Body of pancreas (tissue), 4 donors: ENCODE data around the gene VCX2. TPM values are rescaled to one million over a fixed set of nuclear protein-coding genes. Genes with fewer than 3 reads are reported as not detected.
"Not testable (repeated sequence)": the region's sequence is repeated elsewhere in the genome, so short reads cannot be mapped to it uniquely, and the experiment has no call there.

Experiments used
- ATAC-seq: fragments of 150-250 bp; one replicate; pipeline ENCODE4 v1.9.1; 2016
- DNase-seq, 4 donors: peaks; one replicate each; pipeline ENCODE4 v3.0.0-alpha.2; 2019
- H3K27ac ChIP-seq, 4 donors: fragments of 200-600 bp; sonication (generic); 1 replicate in 3 of 4; 2 replicates in 1 of 4; pipeline versions ENCODE4 v1.5.1 to v1.6.1; 2016 to 2019; ENCODE audit warnings: mild to moderate bottlenecking in 1 of 4, mixed read lengths in 1 of 4, moderate library complexity in 1 of 4
- H3K27me3 ChIP-seq, 2 donors: fragments of 200-600 bp; sonication (generic); one replicate each; pipeline ENCODE4 v1.6.0; 2016; ENCODE audit warnings: mild to moderate bottlenecking in 1 of 2
- H3K36me3 ChIP-seq, 2 donors: fragments of 200-600 bp; sonication (generic); replicated peaks in 1 of 2; 2 replicates each; pipeline ENCODE4 v1.5.1; 2016; ENCODE audit warnings: low read depth in 2 of 2; ENCODE audit not compliant: insufficient read depth in 1 of 2
- H3K4me1 ChIP-seq: fragments of 200-600 bp; sonication (generic); one replicate; pipeline ENCODE4 v1.6.0; 2016
- H3K4me3 ChIP-seq, 2 donors: fragments of 200-600 bp; sonication (generic); 1 replicate in 1 of 2; 2 replicates in 1 of 2; pipeline ENCODE4 v1.5.1; 2016 to 2019
- H3K9me3 ChIP-seq, 3 donors: fragments of 200-600 bp; sonication (generic); 1 replicate in 2 of 3; 2 replicates in 1 of 3; pipeline ENCODE4 v1.5.1; 2016
- POLR2A ChIP-seq, 3 donors: fragments of 450-650 bp; IDR thresholded peaks; one replicate each; pipeline ENCODE4 v1.6.1; 2016; ENCODE audit warnings: antibody characterized with exemption in 3 of 3, mild to moderate bottlenecking in 2 of 3
- WGBS, 2 donors: methylation state at CpG; one replicate each; pipeline ENCODE4 v1.1.5; 2017; 5-methylcytosine and 5-hydroxymethylcytosine counted together
- intact Hi-C: fragments of 100-400 bp; cut with DNase I; formaldehyde crosslinking; loops from one replicate; pipeline ENCODE4 v1.15.1; 2023
- total RNA-seq, 2 donors: library from RNA; depleted of rRNA; stranded (reverse); fragments of >200 nt; gene quantifications; one replicate each; pipeline ENCODE4 v1.1.0, GENCODE V29; 2016
- TF ChIP-seq, protein P1 (sequence below), 7 experiments: fragments of 450-650 bp in 4 of 7; fragments of 200-600 bp in 3 of 7; sonication (generic) in 3 of 7; IDR thresholded peaks; one replicate each; pipeline ENCODE4 v1.5.1; 2016 to 2019; ENCODE audit warnings: antibody characterized with exemption in 7 of 7

VCX2 gene
- total RNA-seq, 2 donors from 2014 or later: not detected

DNA sequence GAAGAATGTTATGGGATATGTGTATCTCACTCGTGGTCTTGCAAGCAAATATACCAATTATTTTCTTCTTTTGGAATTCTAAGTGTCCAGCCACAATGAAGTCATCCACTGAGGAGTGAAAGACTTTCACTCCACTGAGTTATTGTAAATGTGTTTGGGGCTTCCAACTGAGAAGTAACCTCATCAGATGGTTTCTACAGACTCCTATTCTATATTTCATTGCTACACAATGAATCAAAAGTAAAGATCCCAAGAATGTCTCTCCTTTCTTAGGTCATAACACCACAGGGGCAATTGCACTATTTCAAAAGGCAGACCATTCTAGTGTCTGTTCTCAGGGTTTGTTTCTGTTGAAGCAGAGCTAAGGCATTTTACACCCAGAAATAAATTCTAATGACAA is 12.3 kb upstream of the VCX2 start:
- Histone ChIP-seq H3K4me1 (no peaks in the 10 kb centered on the region), H3K27ac (no peak overlapping the region), H3K36me3 (no peaks in the 10 kb centered on the region), H3K9me3 (no peaks in the 10 kb centered on the region), H3K4me3 (no peak overlapping the region), H3K27me3 (no peaks in the 10 kb centered on the region)
- WGBS, 2 donors: 52 to 54% methylated on average over 1 of the region's 1 CpG
- ATAC-seq (no peak), DNase-seq (no peak)
- TF ChIP-seq, protein P1, sequence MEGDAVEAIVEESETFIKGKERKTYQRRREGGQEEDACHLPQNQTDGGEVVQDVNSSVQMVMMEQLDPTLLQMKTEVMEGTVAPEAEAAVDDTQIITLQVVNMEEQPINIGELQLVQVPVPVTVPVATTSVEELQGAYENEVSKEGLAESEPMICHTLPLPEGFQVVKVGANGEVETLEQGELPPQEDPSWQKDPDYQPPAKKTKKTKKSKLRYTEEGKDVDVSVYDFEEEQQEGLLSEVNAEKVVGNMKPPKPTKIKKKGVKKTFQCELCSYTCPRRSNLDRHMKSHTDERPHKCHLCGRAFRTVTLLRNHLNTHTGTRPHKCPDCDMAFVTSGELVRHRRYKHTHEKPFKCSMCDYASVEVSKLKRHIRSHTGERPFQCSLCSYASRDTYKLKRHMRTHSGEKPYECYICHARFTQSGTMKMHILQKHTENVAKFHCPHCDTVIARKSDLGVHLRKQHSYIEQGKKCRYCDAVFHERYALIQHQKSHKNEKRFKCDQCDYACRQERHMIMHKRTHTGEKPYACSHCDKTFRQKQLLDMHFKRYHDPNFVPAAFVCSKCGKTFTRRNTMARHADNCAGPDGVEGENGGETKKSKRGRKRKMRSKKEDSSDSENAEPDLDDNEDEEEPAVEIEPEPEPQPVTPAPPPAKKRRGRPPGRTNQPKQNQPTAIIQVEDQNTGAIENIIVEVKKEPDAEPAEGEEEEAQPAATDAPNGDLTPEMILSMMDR (IDR thresholded peaks at IDR 0.05): no peak
- no peak for TF ChIP-seq POLR2A (IDR thresholded peaks at IDR 0.05)
- intact Hi-C loops: no loop called here

DNA sequence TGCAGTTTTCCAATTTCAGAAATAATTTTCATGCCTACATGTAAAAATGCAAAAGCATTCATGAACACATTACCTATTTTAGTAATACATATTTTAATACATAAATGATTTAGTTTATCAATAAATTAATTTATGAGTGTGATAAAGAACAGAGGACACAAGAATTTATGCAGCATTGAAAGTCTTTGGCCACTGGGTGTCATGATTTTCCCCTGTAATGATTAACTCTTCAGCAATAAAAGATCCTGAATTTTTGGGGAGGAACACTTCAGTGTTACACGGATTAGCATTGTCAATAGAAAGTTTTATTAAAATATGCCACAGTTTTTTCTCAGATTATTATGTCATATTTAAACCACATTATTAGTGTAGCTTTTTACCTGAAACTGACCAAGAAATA is 8.6 kb upstream of the VCX2 start:
- Histone ChIP-seq H3K27ac (no peak overlapping the region), H3K36me3 (no peaks in the 10 kb centered on the region), H3K4me3 (no peak overlapping the region), H3K27me3 (no peaks in the 10 kb centered on the region), H3K9me3 (no peaks in the 10 kb centered on the region), H3K4me1 (no peaks in the 10 kb centered on the region)
- intact Hi-C loops: no loop called here
- DNase-seq (no peak), ATAC-seq (no peak)
- no peak for TF ChIP-seq POLR2A (IDR thresholded peaks at IDR 0.05)
- TF ChIP-seq, protein P1 (IDR thresholded peaks at IDR 0.05): no peak
- whole genome bisulfite sequencing, 2 donors: 21 to 25% methylated on average over 1 of the region's 1 CpG

- H3K27ac ChIP-seq, H3K4me1 ChIP-seq, ATAC-seq, DNase-seq, H3K36me3 ChIP-seq, intact Hi-C loops, H3K4me3 ChIP-seq, H3K9me3 ChIP-seq, H3K27me3 ChIP-seq: not testable (repeated sequence)
- 51 to 77% methylated on average over 3 to 7 of the region's 7 CpGs for whole genome bisulfite sequencing, 2 donors
Measured at GRCh38 chrX:8154011-8154410, 17.1 kb downstream of the VCX2 start.

GRCh38 chrX:8147226-8147625 is 23.8 kb downstream of the VCX2 start:
- H3K36me3 ChIP-seq: no peaks in the 10 kb centered on the region
- no peak for DNase-seq
- no peaks in the 10 kb centered on the region for H3K9me3 ChIP-seq
- 46 to 47% methylated on average over 4 of the region's 4 CpGs for WGBS, 2 donors
- TF ChIP-seq, protein P1 (IDR thresholded peaks at IDR 0.05): no peak
- TF ChIP-seq POLR2A (IDR thresholded peaks at IDR 0.05): no peak
- intact Hi-C loops: no loop called here
- H3K4me1 ChIP-seq: no peaks in the 10 kb centered on the region
- no peak overlapping the region for H3K27ac ChIP-seq
- no peak overlapping the region for H3K4me3 ChIP-seq
- ATAC-seq: no peak
- no peaks in the 10 kb centered on the region for H3K27me3 ChIP-seq

- Histone ChIP-seq H3K4me1 (no peaks in the 10 kb centered on the region), H3K9me3 (no peaks in the 10 kb centered on the region), H3K27ac (no peak overlapping the region), H3K4me3 (no peak overlapping the region), H3K27me3 (no peaks in the 10 kb centered on the region), H3K36me3 (no peaks in the 10 kb centered on the region)
- ATAC-seq (no peak), DNase-seq (no peak)
- intact Hi-C loops: no loop called here
- TF ChIP-seq, protein P1 (IDR thresholded peaks at IDR 0.05): no peak
- no peak for TF ChIP-seq POLR2A (IDR thresholded peaks at IDR 0.05)
- whole genome bisulfite sequencing, 2 donors: 96% methylated on average over 5 of the region's 24 CpGs; no CpG with 5 or more reads in 1 of the 2 donors
Measured at GRCh38 chrX:8144925-8145324, 26.1 kb downstream of the VCX2 start.
